Adrenal gland (tissue), 5 donors: Measurements from ENCODE around the gene MYMX.

Source experiments
- CTCF ChIP-seq, 6 experiments: fragments of 450-650 bp in 4 of 6; fragments of 200-600 bp in 2 of 6; sonication (generic) in 1 of 6; IDR thresholded peaks; 1 replicate in 5 of 6; 2 replicates in 1 of 6; pipeline versions ENCODE4 v1.5.1 to v1.8.0; 2016 to 2021; ENCODE audit warnings: antibody characterized with exemption in 6 of 6, mild to moderate bottlenecking in 2 of 6, moderate library complexity in 1 of 6
- POLR2A ChIP-seq, 2 donors: fragments of 450-650 bp; IDR thresholded peaks; one replicate each; pipeline ENCODE4 v1.6.1; 2017; ENCODE audit warnings: antibody characterized with exemption in 2 of 2, mild to moderate bottlenecking in 2 of 2, moderate library complexity in 1 of 2
- donor health status: DM: no; HTN: no; CAD: no.

DNA sequence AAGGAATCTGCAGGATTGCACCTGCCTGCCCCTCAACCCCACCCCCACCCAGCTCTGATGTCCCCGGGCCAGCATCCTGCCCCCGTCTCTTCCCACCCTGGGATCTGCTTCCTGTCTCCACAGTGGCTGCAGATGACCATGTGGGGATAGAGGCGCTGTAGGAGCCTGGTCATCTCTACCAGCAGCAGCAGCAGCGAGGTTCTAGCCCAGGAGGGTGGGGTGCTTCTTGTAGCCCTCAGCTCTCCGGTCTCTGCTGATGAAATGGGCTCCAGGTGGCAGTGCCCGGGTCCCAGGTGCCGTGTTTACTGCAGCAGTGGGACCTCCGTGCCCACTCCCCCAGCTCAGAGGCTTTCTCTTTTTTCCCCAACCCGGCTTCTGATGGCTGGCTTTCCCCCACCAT lies 32.9 kb upstream of the MYMX start:
- TF ChIP-seq CTCF (IDR thresholded peaks at IDR 0.05): no peak
- no peak for TF ChIP-seq POLR2A (IDR thresholded peaks at IDR 0.05)
